Right ventricle myocardium inferior (tissue), 1 donor: ENCODE results near the gene HAPSTR1. TPM values are rescaled to one million over a fixed set of nuclear protein-coding genes. Genes with fewer than 3 reads are reported as not detected.
"Not testable (repeated sequence)": the region's sequence is repeated elsewhere in the genome, so short reads cannot be mapped to it uniquely, and the experiment has no call there.

ENCODE experiments used
- ATAC-seq: fragments of 200-7000 bp; cut with Tn5 transposase; one replicate; pipeline ENCODE4 v1.9.1; 2020; ENCODE audit warnings: mild to moderate bottlenecking, moderate library complexity
- DNase-seq: peaks from one replicate; pipeline ENCODE4 v3.0.0; 2021; ENCODE audit errors: missing footprints
- intact Hi-C: fragments of 100-400 bp; cut with DNase I; formaldehyde crosslinking; loops from one replicate; pipeline ENCODE4 v1.11.0; 2022
- long read RNA-seq: library from polyadenylated mRNA; unstranded; transcript quantifications from one replicate; pipeline ENCODE4 v2.0.0, GENCODE V29; 2021
- total RNA-seq: library from RNA; stranded (reverse); fragmentation: NEBNext Ultra II Directional; extraction: Animal tissue kit (Norgen Biotek cat#: 25700); gene quantifications from one replicate; pipeline ENCODE4 v1.2.1, GENCODE V29; 2021
- donor health status: DM: no; HTN: yes; CAD: no; lungs with severe emphysema.

Gene HAPSTR1, protein sequence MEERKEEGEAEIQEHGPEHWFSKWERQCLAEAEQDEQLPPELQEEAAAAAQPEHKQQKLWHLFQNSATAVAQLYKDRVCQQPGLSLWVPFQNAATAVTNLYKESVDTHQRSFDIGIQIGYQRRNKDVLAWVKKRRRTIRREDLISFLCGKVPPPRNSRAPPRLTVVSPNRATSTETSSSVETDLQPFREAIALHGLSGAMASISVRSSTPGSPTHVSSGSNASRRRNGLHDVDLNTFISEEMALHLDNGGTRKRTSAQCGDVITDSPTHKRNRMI
- total RNA-seq, result 52.5 TPM
- long read RNA-seq, full-length matches to known transcripts, result 42 of 42 reads
- long read RNA-seq, partial matches to known transcripts, result 0 of 42 reads
- long read RNA-seq, other reads (novel, unspliced or antisense), result 0 of 42 reads

DNA sequence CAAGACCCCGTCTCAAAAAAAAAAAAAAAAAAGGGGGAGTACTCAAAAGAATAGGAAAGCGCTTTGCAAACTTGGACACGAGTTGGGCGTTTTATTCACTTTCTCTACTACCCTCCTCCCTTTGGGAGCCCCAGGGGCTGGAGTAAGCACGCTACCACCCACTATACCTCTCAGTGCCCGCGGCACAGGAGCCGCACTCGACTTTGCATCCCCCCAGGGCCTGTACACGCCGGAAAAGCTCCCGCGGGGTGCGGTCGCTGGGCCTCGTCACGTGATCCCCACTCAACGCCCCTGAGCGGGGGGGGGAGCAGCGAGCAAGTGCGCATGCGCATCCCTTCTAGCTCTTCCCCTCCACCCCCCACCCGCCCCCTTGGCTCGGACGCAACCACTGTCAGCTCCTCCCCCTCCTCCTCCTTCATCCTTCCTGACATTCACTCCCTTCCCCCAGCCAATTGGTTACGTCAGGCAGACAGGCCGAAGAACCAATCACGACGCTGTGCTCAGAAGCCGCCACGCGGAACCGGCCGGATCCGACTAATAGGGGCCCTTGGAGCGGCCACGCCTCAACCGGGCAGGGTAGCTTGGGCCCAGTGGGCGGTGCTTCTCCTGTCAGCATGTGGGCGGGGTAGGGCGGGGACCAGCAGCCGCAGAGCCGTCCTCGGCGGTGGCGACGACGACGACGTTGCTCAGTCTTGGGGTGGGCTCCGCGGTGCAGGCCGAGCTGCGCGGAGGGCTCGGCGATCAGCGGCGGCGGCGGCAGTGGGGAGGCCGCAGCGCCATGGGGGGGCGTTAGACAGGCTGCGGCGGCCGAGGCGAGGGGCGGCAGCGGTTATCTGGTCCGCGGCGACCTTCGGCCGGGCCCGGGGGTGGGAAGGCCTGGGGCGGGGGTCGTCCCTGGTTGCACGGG, at the start of gene HAPSTR1:
HAPSTR1 (plus strand) TSS at position 685 of the 907 bp plus-strand sequence. CDS start 401 bp downstream, outside the sequence.
- peak; percentile 96 for ATAC-seq
- intact Hi-C loops, result loop anchor here (5.0 kb wide), 2 partner anchors 44 to 129 kb away; partner anchors contain the start of gene USP7
- peak; percentile 100 for DNase-seq

DNA sequence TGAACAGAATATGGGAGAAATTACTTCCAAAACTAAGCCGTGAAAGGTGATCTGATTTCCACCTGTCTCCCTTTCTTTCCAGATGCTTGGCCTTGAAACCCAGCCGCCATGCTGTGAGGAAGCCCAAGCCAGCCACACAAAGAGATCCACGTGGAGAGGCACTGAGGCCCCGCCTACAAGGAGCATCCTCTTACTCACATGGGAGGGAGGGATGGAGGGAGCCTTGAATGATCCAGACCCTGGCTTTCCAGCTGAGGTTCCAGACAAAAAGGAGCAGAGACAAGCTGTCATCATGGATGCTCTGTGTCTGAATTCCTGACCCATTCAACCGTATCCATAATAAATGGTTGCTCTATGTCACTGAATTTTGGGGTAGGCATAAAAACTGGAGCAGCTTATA, 48.9 kb upstream of the HAPSTR1 start:
- ATAC-seq (no peak), DNase-seq (no peak)
- intact Hi-C loops, result no loop called here

DNA sequence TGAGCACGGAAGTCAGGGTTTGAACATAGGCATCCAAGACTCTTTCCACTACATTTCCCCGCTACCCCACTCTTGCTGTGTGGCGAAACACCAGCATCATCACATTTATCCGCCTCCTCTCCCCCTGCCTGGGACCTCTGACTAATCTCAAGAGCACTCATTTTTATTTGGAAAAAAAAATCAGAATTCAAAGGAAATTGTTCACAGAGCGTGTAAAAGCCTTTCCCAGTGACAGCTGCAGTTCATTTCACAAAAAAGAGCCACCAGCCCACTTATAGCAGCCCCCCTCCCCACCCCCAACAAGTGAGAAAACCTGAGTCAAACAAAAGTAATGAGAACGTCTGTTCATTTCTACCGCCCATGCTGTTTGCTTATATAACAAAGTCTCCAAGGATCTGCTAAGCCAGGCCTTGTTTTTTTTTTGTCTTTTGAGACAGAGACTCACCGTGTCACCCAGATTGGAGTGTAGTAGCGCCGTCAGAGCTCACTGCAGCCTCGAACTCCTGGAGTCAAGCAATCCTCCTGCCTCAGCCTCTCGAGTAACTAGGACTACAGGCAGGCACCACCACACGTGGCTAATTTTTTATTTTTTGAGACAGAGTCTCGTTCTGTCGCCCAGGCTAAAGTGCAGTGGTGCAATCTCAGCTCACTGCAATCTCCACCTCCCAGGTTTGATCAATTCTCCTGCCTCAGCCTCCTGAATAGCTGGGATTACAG, 48.3 kb upstream of the HAPSTR1 start:
- ATAC-seq (no peak), DNase-seq (no peak)
- intact Hi-C loops, result no loop called here

DNA sequence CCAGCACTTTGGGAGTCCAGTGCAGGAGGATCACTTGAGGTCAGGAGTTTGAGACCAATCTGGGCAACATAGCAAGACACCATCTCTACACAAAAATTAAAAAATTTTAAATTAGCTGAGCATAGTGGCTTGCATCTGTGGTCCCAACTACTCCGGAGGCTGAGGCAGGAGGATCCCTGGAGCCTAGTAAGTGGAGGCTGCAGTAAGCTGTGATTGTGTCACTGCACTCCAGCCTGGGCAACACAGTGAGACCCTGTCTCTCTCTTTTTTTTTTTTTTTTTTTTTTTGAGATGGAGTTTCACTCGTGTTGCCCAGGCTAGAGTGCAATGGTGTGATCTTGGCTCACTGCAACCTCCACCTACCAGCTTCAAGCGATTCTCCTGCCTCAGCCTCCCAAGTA, 45.9 kb upstream of the HAPSTR1 start:
- intact Hi-C loops, result loop anchor here (5.0 kb wide), 1 partner anchor 47 kb away; the partner anchor contains the start of gene HAPSTR1
- not testable (repeated sequence) for DNase-seq, ATAC-seq

DNA sequence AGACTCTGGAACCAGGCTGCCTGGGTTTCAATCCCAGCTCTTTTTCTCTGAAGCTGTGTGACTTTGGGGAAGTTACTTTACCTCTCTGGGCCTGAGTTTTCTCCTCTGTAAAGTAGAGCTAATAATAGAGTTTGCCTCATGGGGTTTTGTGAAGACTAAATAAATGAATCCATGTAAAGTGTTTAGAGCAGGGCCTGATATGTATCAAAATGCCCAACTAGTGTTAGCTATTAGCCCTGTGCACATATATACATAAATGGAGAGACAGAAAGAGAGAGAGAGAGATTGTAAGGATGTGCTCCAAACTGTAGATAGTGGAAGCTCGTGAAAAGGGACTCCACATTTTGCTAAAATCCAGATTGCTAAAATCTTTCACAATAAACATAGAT, 44.8 kb upstream of the HAPSTR1 start:
- DNase-seq, result no peak
- ATAC-seq, result no peak
- intact Hi-C loops, result loop anchor here (5.0 kb wide), 1 partner anchor 46 kb away; the partner anchor contains the start of gene HAPSTR1

DNA sequence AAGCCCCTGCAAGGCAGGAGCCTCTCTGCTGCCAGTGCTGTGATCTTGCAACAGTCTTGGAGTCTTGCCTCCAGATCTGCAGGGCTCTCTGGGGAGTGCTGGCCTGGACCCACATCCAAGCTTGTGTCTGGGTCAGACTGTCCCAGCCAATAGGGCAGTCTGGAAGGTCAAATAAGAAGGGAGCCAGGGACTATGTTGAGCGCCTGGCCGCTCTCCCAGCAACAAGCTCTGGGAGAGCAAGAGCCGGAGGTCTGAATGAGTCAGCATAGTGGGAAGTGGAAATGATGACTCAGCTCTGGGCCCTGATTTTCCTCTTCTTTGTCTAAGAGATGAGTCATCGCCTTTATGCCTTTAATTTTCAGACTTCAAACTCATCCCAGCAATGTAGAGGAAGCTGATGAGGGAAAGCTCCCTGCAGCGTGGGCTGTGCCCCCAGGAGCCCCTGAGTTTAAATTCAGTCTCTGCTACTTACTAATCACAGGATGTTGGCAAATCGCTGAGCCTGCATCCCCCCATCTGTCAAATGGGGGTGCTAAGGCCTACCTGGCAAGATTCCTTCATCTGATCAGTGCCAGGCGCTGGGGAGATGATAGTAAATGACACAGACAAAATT, 43.6 kb upstream of the HAPSTR1 start:
- intact Hi-C loops, result loop anchor here (5.0 kb wide), 1 partner anchor 45 kb away; the partner anchor contains the start of gene HAPSTR1
- ATAC-seq (peak; percentile 99), DNase-seq (peak; percentile 93)

DNA sequence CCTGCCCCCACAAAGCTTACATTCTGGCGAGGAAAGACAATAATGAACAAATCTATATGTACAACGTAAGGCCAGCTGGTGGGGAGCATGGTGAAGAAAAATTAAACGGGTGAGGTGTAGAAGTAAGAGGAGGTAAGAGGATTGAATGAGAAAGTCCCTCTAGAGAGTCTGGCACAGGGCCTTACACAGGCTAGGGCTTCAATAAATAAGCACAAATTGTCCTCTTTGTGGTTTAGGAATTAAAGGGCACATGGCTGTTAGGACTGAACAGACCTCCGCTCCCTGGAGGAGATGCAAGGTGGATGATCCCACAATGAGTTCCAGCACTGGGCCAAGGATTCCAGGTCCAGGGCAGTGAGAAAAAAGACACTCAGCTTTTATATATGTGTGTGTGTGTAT, 43.1 kb upstream of the HAPSTR1 start:
- ATAC-seq (no peak), DNase-seq (no peak)
- intact Hi-C loops, result loop anchor here (5.0 kb wide), 1 partner anchor 44 kb away; the partner anchor contains the start of gene HAPSTR1

DNA sequence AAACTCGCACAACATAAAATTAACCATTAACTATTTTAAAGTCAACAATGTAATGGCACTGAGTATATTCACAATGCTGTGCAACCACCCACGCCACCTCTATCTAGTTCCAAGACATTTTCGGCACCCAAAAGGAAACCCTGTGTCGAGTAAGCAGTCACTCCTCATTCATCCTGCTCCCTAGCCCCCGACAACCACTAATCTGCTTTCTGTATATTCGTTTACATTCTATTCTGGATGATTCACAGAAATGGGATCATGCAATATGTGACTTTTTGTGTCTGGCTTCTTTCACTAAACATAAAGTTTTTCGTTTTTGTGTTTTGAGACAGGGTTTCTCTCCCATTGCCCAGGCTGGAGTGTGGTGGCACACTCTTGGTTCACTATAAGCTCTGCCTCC, 42.2 kb upstream of the HAPSTR1 start:
- intact Hi-C loops, result loop anchor here (5.0 kb wide), 1 partner anchor 43 kb away; the partner anchor contains the start of gene HAPSTR1
- ATAC-seq (no peak), DNase-seq (no peak)

DNA sequence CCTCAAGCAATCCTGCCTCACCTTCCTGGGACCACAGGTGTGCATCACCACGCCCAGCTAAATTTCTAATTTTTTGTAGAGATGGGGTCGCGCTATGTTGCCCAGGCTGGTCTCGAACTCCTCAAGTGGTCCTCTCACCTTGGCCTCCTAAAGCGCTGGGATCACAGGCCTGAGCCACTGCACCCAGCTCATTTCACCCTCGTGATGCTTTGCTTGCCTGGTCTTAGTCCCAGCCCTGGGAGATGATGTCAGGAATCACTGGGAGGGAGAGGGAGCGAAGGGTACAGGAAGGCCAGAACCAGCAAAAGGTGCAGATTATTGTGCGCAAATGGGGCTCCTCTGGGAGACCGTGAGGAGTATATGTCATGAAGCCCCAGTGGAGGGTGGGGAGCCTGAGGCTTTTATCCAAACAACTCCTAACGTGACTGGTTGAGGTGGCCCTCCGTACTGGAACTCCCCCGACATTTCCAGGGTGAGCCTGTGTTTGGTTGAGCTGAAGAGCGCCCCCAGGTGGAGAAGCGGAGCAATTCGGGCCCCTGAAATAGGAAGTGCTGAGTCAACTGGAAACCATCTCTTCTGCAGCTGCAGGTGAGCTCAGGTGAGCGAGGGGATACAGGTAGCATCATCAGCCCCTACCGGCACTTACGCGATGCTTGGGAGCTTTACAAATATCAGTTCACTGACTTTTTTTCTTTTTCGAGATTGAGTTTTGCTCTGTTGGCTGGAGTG, 41.2 kb upstream of the HAPSTR1 start:
- no peak for ATAC-seq
- no peak for DNase-seq
- intact Hi-C loops, result no loop called here

DNA sequence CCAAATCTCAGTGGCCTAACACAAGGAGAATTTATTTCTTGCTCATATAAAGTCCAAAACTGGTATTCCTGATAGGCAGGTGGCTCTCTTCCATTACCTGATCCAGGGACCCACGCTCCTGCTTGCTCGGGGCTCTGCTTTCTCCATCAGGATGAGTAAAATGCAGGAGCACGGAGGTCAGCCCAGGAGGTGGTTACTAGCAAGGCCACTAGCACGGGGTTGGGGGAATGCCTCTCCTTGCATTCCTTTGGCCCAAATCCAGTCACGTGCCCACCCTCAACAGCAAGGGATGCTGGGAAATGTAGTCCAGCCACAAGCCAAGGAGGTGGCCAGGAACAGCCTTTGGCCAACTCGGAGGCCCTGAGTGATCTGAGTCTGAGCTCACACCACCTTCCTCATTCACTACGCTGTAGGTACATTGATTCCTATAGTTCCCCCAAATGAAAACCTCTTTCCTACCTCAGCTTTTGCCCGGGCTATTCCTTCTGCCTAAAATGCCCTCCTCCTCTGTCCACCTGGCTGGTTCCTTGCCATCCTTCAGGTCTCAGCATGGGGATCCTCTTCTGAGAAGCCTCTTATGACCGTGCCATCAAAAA, 38.3 kb upstream of the HAPSTR1 start:
- ATAC-seq (peak; percentile 75), DNase-seq (no peak)
- intact Hi-C loops, result no loop called here

DNA sequence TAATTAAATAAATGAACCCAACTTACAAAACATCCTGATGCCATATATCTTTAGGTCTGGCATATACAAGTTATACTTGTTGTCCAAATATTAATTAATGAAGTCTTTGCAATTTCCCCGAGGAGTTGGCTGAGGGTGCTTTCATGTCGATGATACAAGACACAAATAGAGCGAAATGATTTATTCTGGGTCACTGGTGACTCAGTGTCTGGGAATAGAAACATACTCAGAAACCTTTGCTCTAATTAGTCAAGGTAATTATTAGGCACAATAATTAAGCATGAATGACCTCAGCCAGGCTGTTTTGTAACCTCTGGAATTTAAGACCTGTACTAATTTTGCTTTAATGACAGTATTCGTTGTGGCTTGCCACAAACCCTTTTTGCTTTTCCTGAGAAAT, 37.0 kb upstream of the HAPSTR1 start:
- ATAC-seq (no peak), DNase-seq (no peak)
- intact Hi-C loops, result no loop called here

DNA sequence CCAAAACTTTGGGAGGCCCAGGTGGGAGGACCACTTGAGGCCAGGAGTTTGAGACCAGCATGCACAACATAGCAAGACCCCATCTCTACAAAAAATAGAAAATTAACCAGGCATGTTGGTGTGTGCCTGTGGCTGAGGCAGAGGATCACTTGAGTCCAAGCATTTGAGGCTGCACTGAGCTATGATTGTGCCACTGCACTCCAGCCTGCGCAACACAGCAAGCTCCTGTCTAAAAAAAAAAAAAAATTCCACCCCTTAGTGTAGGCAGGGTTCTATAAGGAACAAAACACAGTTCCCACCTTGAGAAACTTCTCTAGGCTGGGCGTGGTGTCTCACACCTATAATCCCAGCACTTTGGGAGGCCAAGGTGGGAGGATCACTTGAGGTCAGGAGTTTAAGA, 36.3 kb upstream of the HAPSTR1 start:
- intact Hi-C loops, result no loop called here
- DNase-seq, result no peak
- ATAC-seq, result peak; percentile 30

DNA sequence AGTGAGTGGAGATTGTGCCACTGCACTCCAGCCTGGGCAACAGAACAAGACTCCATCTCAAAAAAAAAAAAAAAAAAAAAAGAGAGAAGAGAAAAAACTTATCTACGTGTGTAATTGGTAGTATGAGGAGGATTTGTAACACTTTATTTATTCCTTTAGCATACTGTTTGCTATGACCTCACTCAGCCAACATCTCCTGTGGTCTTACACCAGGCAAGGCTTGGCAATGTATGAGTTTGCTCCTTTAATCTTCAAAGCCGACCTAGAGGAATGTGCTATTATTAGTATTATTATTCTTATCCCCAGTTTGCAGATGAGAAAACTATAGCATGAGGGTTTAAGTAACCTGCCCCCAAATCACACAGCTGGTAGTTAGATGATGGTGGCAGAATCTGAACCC, 35.8 kb upstream of the HAPSTR1 start:
- DNase-seq (no peak), ATAC-seq (no peak)
- intact Hi-C loops, result no loop called here

DNA sequence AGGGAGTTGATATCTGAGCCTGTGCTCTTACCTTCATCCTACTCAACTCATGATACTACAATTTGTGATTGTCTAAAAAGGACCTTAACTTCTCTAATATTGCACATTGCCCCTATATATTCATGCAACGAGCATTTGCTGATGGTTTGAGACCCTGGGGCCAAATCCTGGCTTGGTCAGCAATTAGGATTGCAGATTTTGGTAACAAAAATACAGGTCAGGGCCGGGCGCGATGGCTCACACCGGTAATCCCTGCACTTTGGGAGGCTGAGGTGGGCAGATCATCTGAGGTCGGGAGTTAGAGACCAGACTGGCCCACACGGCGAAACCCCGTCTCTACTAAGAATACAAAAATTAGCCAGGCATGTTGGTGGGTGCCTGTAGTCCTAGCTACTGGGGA, 35.4 kb upstream of the HAPSTR1 start:
- no peak for DNase-seq
- no peak for ATAC-seq
- intact Hi-C loops, result no loop called here

DNA sequence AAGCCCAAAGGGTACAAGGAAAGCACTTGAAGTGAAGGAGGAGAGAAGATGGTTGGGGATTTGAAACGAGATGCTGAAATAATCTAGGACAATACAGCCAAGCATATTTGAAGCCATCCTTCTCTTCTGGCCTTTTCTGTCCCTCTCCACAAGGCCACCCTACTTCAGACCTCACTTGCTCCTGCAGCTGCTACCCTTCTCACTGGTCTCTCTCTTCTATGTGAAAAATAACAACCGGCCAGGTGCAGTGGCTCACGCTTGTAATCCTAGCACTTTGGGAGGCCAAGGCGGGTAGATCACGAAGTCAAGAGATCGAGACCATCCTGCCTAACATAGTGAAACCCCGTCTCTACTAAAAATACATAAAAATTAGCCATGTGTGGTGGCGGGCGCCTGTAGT, 33.2 kb upstream of the HAPSTR1 start:
- intact Hi-C loops, result no loop called here
- DNase-seq, result no peak
- ATAC-seq, result no peak

DNA sequence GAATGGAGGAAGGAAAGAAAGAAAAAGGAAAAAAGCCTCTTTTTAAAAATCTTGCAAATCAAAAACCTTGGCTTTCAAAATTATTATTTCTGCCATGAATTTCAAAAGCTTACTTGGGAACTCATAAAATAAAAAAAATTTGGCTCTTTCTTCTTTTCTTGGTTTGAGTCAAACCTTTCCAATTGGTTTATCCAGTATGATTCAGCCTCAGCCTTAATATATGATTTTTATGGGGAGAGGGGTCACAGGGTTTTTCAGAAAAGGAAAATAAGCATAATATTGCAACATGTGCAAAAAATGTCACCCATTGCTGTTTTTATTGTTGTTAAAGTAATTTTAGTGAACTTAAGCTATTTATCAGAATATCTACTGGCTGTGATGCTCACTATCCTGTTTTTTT, 31.2 kb upstream of the HAPSTR1 start:
- no peak for ATAC-seq
- no peak for DNase-seq
- intact Hi-C loops, result no loop called here

DNA sequence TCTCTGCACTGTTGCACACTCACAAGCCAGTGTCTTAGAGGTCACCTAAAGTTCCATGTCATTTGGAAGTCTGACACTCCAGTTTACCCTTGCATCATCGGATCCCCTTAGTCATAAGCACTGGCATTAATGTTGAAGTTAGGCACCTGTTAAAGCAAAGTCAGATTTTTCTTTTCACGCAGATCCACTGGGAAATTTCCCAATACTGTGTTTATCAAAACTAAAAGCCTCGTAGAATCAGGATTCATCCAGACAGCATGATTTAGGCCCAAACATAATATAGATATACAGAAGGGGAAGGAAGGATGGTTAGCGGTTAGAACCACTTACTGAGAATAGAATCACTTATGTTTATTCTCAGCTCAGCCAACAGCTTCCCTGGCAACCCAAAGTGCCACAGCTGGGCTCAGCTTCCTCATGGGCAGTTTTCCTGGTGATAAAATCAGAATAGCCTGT, 30.1 kb upstream of the HAPSTR1 start:
- ATAC-seq, result peak; percentile 96
- intact Hi-C loops, result no loop called here
- DNase-seq, result no peak
